Neural cell (in vitro differentiated cells): ENCODE data around the gene GRXCR1.

Experiments used
- CTCF ChIP-seq: fragments of 450-650 bp; IDR thresholded peaks from 2 replicates; pipeline ENCODE4 v1.5.1; 2014; ENCODE audit warnings: antibody characterized with exemption, mild to moderate bottlenecking, moderate library complexity; ENCODE audit not compliant: poor library complexity, severe bottlenecking
- RAD21 ChIP-seq: fragments of 450-650 bp; conservative IDR thresholded peaks from 2 replicates; pipeline ENCODE4 v1.6.1; 2014; ENCODE audit warnings: antibody characterized with exemption, mild to moderate bottlenecking, moderate library complexity

- TF ChIP-seq CTCF (no peak), RAD21 (no peak)
These were observed 178.6 kb downstream of the GRXCR1 start for GRCh38 chr4:43071069-43071468.
